Heart left ventricle (tissue), 16 donors: ENCODE results near the gene ZNF468. TPM values are rescaled to one million over a fixed set of nuclear protein-coding genes. Genes with fewer than 3 reads are reported as not detected.
"Not testable (repeated sequence)": the region's sequence is repeated elsewhere in the genome, so short reads cannot be mapped to it uniquely, and the experiment has no call there.

ENCODE experiments used
- ATAC-seq, 4 donors: fragments of 200-7000 bp; cut with Tn5 transposase; one replicate each; pipeline ENCODE4 v1.9.1; 2020 to 2022; ENCODE audit warnings: moderate library complexity in 4 of 4, mild to moderate bottlenecking in 3 of 4, moderate number of reproducible peaks in 1 of 4
- DNase-seq, 5 donors: peaks; one replicate each; pipeline ENCODE4 v3.0.0-alpha.2; 2020
- H3K27ac ChIP-seq, 12 donors: fragments of 200-600 bp; sonication (generic) in 4 of 12; one replicate each; pipeline versions ENCODE4 v1.5.0 to v1.8.0; 2016 to 2022; ENCODE audit warnings: mild to moderate bottlenecking in 2 of 12
- H3K27me3 ChIP-seq, 9 donors: fragments of 200-600 bp; sonication (generic) in 2 of 9; one replicate each; pipeline versions ENCODE4 v1.5.1 to v1.8.0; 2016 to 2022; ENCODE audit warnings: mild to moderate bottlenecking in 3 of 9
- H3K36me3 ChIP-seq, 9 donors: fragments of 200-600 bp; sonication (generic) in 2 of 9; one replicate each; pipeline versions ENCODE4 v1.5.0 to v1.8.0; 2018 to 2022; ENCODE audit warnings: mild to moderate bottlenecking in 2 of 9
- H3K4me1 ChIP-seq, 12 donors: fragments of 200-600 bp; sonication (generic) in 4 of 12; one replicate each; pipeline versions ENCODE4 v1.5.0 to v1.8.0; 2016 to 2022; ENCODE audit warnings: mild to moderate bottlenecking in 3 of 12
- H3K4me3 ChIP-seq, 12 donors: fragments of 200-600 bp; sonication (generic) in 4 of 12; one replicate each; pipeline versions ENCODE4 v1.5.0 to v1.8.0; 2017 to 2022; ENCODE audit warnings: mild to moderate bottlenecking in 9 of 12, moderate library complexity in 4 of 12
- H3K9me3 ChIP-seq, 12 donors: fragments of 200-600 bp; sonication (generic) in 4 of 12; one replicate each; pipeline versions ENCODE4 v1.5.0 to v1.8.0; 2016 to 2022; ENCODE audit warnings: mild to moderate bottlenecking in 1 of 12
- CTCF ChIP-seq, 12 donors: fragments of 200-600 bp; sonication (generic) in 4 of 12; IDR thresholded peaks; one replicate each; pipeline versions ENCODE4 v1.5.0 to v1.8.0; 2018 to 2022; ENCODE audit warnings: antibody characterized with exemption in 12 of 12, mild to moderate bottlenecking in 5 of 12
- POLR2A ChIP-seq, 2 donors: fragments of 450-650 bp; IDR thresholded peaks; one replicate each; pipeline ENCODE4 v1.6.1; 2017; ENCODE audit warnings: antibody characterized with exemption in 2 of 2, mild to moderate bottlenecking in 2 of 2, moderate library complexity in 2 of 2
- WGBS, 4 donors: extraction: QIAGEN DNeasy Blood & Tissue Kit in 2 of 4; methylation state at CpG; one replicate each; pipeline versions ENCODE4 v1.1.5 to v1.1.7; 2013 to 2018; 5-methylcytosine and 5-hydroxymethylcytosine counted together
- intact Hi-C, 10 donors: fragments of 100-400 bp; cut with DNase I; formaldehyde crosslinking; loops; one replicate each; pipeline versions ENCODE4 v1.11.1 to v1.14.2; 2022
- polyA plus RNA-seq, 2 donors: library from polyadenylated mRNA; stranded (reverse); fragments of 200-250 nt; gene quantifications; one replicate each; pipeline ENCODE4 v1.2.3, GENCODE V29; 2013
- total RNA-seq, 9 donors: library from RNA; depleted of rRNA in 2 of 9; stranded (reverse); fragments of >200 nt in 2 of 9; fragmentation: NEBNext Ultra II Directional in 3 of 9; extraction: Animal tissue kit (Norgen Biotek cat#: 25700) in 3 of 9; gene quantifications; one replicate each; pipeline versions ENCODE4 v1.1.0 to v1.2.4, GENCODE V29; 2016 to 2023
- donor health status: ischemic (EF 13 %, LVEDD 7.1; RV severe dilation, severe dysfunction).
- donor health status: healthy with polysubstance abuse.
- donor health status: DM: no; HTN: yes; CAD: no.
- donor health status: DM: no; HTN: no; CAD: no.
- donor health status: ischemic (EF 25% LVEDD 6.9; RV normal size, moderate dysfunction).
- donor health status: ischemic (EF 25% LVEDD 5.7; RV mildly dilated, moderate dysfunction).
- donor health status: healthy.
- donor health status: DM: yes; HTN: yes; CAD: no.
- donor health status: ischemic (EF 35%, LVEDD 5.7; RV mildly dilated, moderate dysfunction).
- donor health status: nonischemic (EF 11% LVEDD 7.7; RV severe dilation, severe dysfunction).
- donor health status: DM: yes; HTN: yes; CAD: no.
- donor health status: PGD.
- donor health status: ischemic (EF 29% LVEDD 5.4; RV normal size, mild dysfunction).
- donor health status: nonischemic (EF 23%, LVEDD 6.1; RV moderate dilation, normal function).

ZNF468 gene
- total and polyA plus RNA-seq, 11 donors: 5.8 to 14.9 (median 8.4) TPM

GRCh38 chr19:52891336-52891735 lies 33.9 kb upstream of the ZNF468 start:
- Histone ChIP-seq H3K27ac (no peak overlapping the region), H3K36me3 (peaks cover 0 to 74% (median 51%) of the 10 kb centered on the region in 9 donors), H3K9me3 (no peaks in the 10 kb centered on the region), H3K4me1 (peaks cover 0 to 6% (median 2%) of the 10 kb centered on the region in 12 donors), H3K27me3 (no peaks in the 10 kb centered on the region), H3K4me3 (no peak overlapping the region)
- DNase-seq (no peak), ATAC-seq (no peak)
- TF ChIP-seq POLR2A (IDR thresholded peaks at IDR 0.05) (no peak), CTCF (IDR thresholded peaks at IDR 0.05) (no peak)
- WGBS, 4 donors: 47 to 61% (median 50%) methylated on average over 4 of the region's 4 CpGs
- intact Hi-C loops: no loop called here

GRCh38 chr19:52889931-52890330 lies 32.5 kb upstream of the ZNF468 start:
- intact Hi-C loops: no loop called here
- no peaks in the 10 kb centered on the region for H3K27me3 ChIP-seq
- no peak for TF ChIP-seq POLR2A (IDR thresholded peaks at IDR 0.05)
- TF ChIP-seq CTCF (IDR thresholded peaks at IDR 0.05): no peak
- peaks cover 0 to 82% (median 65%) of the 10 kb centered on the region in 9 donors for H3K36me3 ChIP-seq
- no peak for DNase-seq
- H3K4me1 ChIP-seq: no peaks in the 10 kb centered on the region
- 92 to 97% (median 94%) methylated on average over 4 of the region's 4 CpGs for WGBS, 4 donors
- H3K9me3 ChIP-seq: no peaks in the 10 kb centered on the region
- H3K27ac ChIP-seq: no peak overlapping the region
- H3K4me3 ChIP-seq: no peak overlapping the region
- ATAC-seq: no peak

GRCh38 chr19:52889076-52889475 lies 31.7 kb upstream of the ZNF468 start:
- TF ChIP-seq CTCF (IDR thresholded peaks at IDR 0.05) (no peak), POLR2A (IDR thresholded peaks at IDR 0.05) (no peak)
- intact Hi-C loops: no loop called here

GRCh38 chr19:52880895-52881389 lies 23.5 kb upstream of the ZNF468 start:
- TF ChIP-seq POLR2A (IDR thresholded peaks at IDR 0.05) (no peak), CTCF (IDR thresholded peaks at IDR 0.05) (no peak)
- Histone ChIP-seq H3K4me1 (no peaks in the 10 kb centered on the region), H3K27me3 (no peaks in the 10 kb centered on the region), H3K27ac (no peak overlapping the region), H3K36me3 (peaks cover 6 to 83% (median 75%) of the 10 kb centered on the region in 9 donors), H3K9me3 (peaks cover 0 to 79% (median 20%) of the 10 kb centered on the region in 12 donors), H3K4me3 (no peak overlapping the region)
- no peak for ATAC-seq
- intact Hi-C loops: no loop called here
- 88 to 92% (median 90%) methylated on average over 11 of the region's 11 CpGs for WGBS, 4 donors
- no peak for DNase-seq

More at GRCh38 chr19:52889076-52889475, 31.7 kb upstream of the ZNF468 start:
- DNase-seq: no peak
- Histone ChIP-seq H3K9me3 (peaks cover 0 to 8% (median 0%) of the 10 kb centered on the region in 12 donors), H3K27ac (no peak overlapping the region), H3K27me3 (no peaks in the 10 kb centered on the region), H3K36me3 (peaks cover 0 to 84% (median 73%) of the 10 kb centered on the region in 9 donors), H3K4me3 (no peak overlapping the region), H3K4me1 (no peaks in the 10 kb centered on the region)
- 87 to 92% (median 88%) methylated on average over 7 of the region's 7 CpGs for WGBS, 4 donors
- ATAC-seq: no peak

- WGBS, 4 donors: 65 to 76% (median 66%) methylated on average over 6 of the region's 6 CpGs
- H3K27me3 ChIP-seq, H3K27ac ChIP-seq, H3K4me1 ChIP-seq, ATAC-seq, H3K36me3 ChIP-seq, DNase-seq, intact Hi-C loops, H3K4me3 ChIP-seq: not testable (repeated sequence)
- H3K9me3 ChIP-seq: peaks cover 0 to 13% (median 0%) of the 10 kb centered on the region in 12 donors
Measured at GRCh38 chr19:52872996-52873395, 15.6 kb upstream of the ZNF468 start.
